ENCODE results near the gene PACS1. TPM values are rescaled to one million over a fixed set of nuclear protein-coding genes. Genes with fewer than 3 reads are reported as not detected.

Gene PACS1
- total RNA-seq, 1 donor from 2014 or later = 30.6 TPM

- Mint-ChIP-seq H3K4me1 (ENCODE audit: low read depth, unreplicated experiment) (peaks cover 14% of the 10 kb centered on the region), H3K27ac (ENCODE audit: unreplicated experiment) (no peak overlapping the region), H3K27me3 (ENCODE audit: unreplicated experiment) (peaks cover 11% of the 10 kb centered on the region), H3K36me3 (ENCODE audit: unreplicated experiment) (peaks cover 8% of the 10 kb centered on the region), H3K4me3 (ENCODE audit: unreplicated experiment) (no peak overlapping the region), H3K9me3 (ENCODE audit: unreplicated experiment) (peaks cover 13% of the 10 kb centered on the region)
- no peak for DNase-seq
- TF ChIP-seq CTCF (IDR thresholded peaks at IDR 0.05; ENCODE audit: partially characterized antibody, unreplicated experiment) = no peak
These were observed 193.7 kb downstream of the PACS1 start for GRCh38 chr11:66263785-66264184.

GRCh38 chr11:66264383-66264782, 194.3 kb downstream of the PACS1 start:
- no peak overlapping the region for H3K4me3 Mint-ChIP-seq (ENCODE audit: unreplicated experiment)

GRCh38 chr11:66264914-66265313, 194.8 kb downstream of the PACS1 start:
- peaks cover 4% of the 10 kb centered on the region for H3K4me1 Mint-ChIP-seq (ENCODE audit: low read depth, unreplicated experiment)

More at GRCh38 chr11:66264383-66264782, 194.3 kb downstream of the PACS1 start:
- Mint-ChIP-seq H3K27ac (ENCODE audit: unreplicated experiment) (no peak overlapping the region), H3K4me1 (ENCODE audit: low read depth, unreplicated experiment) (peaks cover 9% of the 10 kb centered on the region), H3K36me3 (ENCODE audit: unreplicated experiment) (peaks cover 4% of the 10 kb centered on the region), H3K9me3 (ENCODE audit: unreplicated experiment) (peaks cover 15% of the 10 kb centered on the region), H3K27me3 (ENCODE audit: unreplicated experiment) (peaks cover 17% of the 10 kb centered on the region)
- no peak for TF ChIP-seq CTCF (IDR thresholded peaks at IDR 0.05; ENCODE audit: partially characterized antibody, unreplicated experiment)
- no peak for DNase-seq

GRCh38 chr11:66265531-66266377, 195.7 kb downstream of the PACS1 start:
- Mint-ChIP-seq H3K27me3 (ENCODE audit: unreplicated experiment) (peaks cover 16% of the 10 kb centered on the region), H3K4me1 (ENCODE audit: low read depth, unreplicated experiment) (peaks cover 4% of the 10 kb centered on the region), H3K4me3 (ENCODE audit: unreplicated experiment) (no peak overlapping the region), H3K36me3 (ENCODE audit: unreplicated experiment) (no peaks in the 10 kb centered on the region), H3K27ac (ENCODE audit: unreplicated experiment) (no peak overlapping the region), H3K9me3 (ENCODE audit: unreplicated experiment) (peaks cover 13% of the 10 kb centered on the region)
- TF ChIP-seq CTCF (IDR thresholded peaks at IDR 0.05; ENCODE audit: partially characterized antibody, unreplicated experiment) = no peak
- DNase-seq = no peak

More at GRCh38 chr11:66264914-66265313, 194.8 kb downstream of the PACS1 start:
- Mint-ChIP-seq H3K27ac (ENCODE audit: unreplicated experiment) (no peak overlapping the region), H3K9me3 (ENCODE audit: unreplicated experiment) (peaks cover 13% of the 10 kb centered on the region), H3K4me3 (ENCODE audit: unreplicated experiment) (no peak overlapping the region), H3K27me3 (ENCODE audit: unreplicated experiment) (peaks cover 14% of the 10 kb centered on the region), H3K36me3 (ENCODE audit: unreplicated experiment) (no peaks in the 10 kb centered on the region)
- peak; percentile 54 for DNase-seq
- TF ChIP-seq CTCF (IDR thresholded peaks at IDR 0.05; ENCODE audit: partially characterized antibody, unreplicated experiment) = peak; percentile 62

All from glutamatergic neuron (in vitro differentiated cells).